ENCODE measurements around the gene ZNF341.

DNA sequence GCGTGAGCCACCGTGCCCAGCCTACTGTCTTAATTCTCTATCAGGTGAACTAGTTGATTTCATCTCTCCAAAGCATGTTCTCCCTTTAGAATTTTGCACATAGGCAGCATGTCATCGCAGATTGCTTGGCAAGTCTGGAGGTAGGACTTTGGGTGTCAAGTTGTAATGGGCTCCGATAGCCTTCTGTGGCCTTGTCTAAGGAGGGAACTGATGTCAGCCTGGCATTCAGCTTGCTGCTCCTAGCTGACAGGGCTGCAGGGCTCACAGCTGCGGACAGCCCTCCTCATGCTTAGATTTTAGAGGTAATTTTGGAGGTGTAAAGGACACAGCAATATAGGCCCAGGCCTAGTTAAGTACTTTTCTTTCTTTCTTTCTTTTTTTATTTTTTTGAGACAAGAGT, 90.6 kb downstream of the ZNF341 start:
- TF ChIP-seq, protein P1, sequence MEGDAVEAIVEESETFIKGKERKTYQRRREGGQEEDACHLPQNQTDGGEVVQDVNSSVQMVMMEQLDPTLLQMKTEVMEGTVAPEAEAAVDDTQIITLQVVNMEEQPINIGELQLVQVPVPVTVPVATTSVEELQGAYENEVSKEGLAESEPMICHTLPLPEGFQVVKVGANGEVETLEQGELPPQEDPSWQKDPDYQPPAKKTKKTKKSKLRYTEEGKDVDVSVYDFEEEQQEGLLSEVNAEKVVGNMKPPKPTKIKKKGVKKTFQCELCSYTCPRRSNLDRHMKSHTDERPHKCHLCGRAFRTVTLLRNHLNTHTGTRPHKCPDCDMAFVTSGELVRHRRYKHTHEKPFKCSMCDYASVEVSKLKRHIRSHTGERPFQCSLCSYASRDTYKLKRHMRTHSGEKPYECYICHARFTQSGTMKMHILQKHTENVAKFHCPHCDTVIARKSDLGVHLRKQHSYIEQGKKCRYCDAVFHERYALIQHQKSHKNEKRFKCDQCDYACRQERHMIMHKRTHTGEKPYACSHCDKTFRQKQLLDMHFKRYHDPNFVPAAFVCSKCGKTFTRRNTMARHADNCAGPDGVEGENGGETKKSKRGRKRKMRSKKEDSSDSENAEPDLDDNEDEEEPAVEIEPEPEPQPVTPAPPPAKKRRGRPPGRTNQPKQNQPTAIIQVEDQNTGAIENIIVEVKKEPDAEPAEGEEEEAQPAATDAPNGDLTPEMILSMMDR (IDR thresholded peaks at IDR 0.05), result no peak
- TF ChIP-seq POLR2AphosphoS5 (IDR thresholded peaks at IDR 0.05; ENCODE audit: low read depth, low read length), result no peak
